Endothelial cell of umbilical vein (primary cell): Measurements from ENCODE around the gene ANKRD63.

Experiments
- EZH2 ChIP-seq: IDR thresholded peaks from 2 replicates; pipeline ENCODE4 v1.6.1; 2012; ENCODE audit warnings: borderline replicate concordance, low read depth, mild to moderate bottlenecking, moderate library complexity, low read length, inconsistent platforms; ENCODE audit not compliant: severe bottlenecking
- GATA2 ChIP-seq: IDR thresholded peaks from 2 replicates; pipeline ENCODE4 v1.7.0; 2011; ENCODE audit warnings: low read depth, mild to moderate bottlenecking, moderate library complexity, mixed read lengths, low read length; ENCODE audit not compliant: insufficient read length, insufficient read depth
- JUN ChIP-seq: IDR thresholded peaks from 2 replicates; pipeline ENCODE4 v1.6.1; 2011; ENCODE audit warnings: borderline replicate concordance, low read depth; ENCODE audit not compliant: insufficient read length, insufficient read depth
- MYC ChIP-seq: IDR thresholded peaks from one replicate; pipeline ENCODE4 v1.6.1; 2011; ENCODE audit warnings: mild to moderate bottlenecking, low read depth, low read length
- POLR2A ChIP-seq: IDR thresholded peaks from 2 replicates; pipeline ENCODE4 v1.6.1; 2012; ENCODE audit warnings: low read depth, mild to moderate bottlenecking, control low read depth, low read length
- POLR2AphosphoS5 ChIP-seq: IDR thresholded peaks from 2 replicates; pipeline ENCODE4 v1.6.1; 2012; ENCODE audit warnings: low read depth, mild to moderate bottlenecking, control low read depth, low read length, moderate library complexity; ENCODE audit not compliant: insufficient read depth
- TF ChIP-seq, protein P1 (sequence below), 2 donors: IDR thresholded peaks; 1 replicate in 1 of 2; 2 replicates in 1 of 2; pipeline ENCODE4 v1.5.1; 2011; ENCODE audit warnings: low read length in 2 of 2, mild to moderate bottlenecking in 2 of 2, moderate library complexity in 2 of 2, control low read depth in 1 of 2, inconsistent platforms in 1 of 2, low read depth in 1 of 2; ENCODE audit not compliant: insufficient read depth in 1 of 2; ENCODE audit errors: extremely low read depth in 1 of 2

DNA sequence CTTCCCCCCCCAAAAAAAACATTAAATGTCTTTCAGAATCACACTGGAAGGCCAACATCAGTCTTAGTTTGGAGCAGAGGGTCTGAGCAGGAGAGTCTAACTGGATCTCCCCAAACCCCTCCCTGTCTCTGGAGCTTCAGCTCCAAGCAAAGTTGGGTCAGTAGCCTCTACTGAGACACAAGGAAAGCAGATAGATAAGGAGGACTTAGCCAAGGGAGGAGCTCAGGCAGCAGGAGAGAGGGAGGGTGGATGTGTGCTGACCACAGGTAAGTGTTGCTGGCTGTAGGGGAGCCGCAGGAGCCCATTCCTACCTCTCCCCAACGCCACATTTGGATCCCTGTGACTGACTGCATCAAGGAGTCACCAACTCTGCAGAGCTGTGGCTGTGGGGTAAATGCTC lies 17.9 kb upstream of the ANKRD63 start:
- TF ChIP-seq POLR2AphosphoS5, result no peak
- TF ChIP-seq, protein P1, sequence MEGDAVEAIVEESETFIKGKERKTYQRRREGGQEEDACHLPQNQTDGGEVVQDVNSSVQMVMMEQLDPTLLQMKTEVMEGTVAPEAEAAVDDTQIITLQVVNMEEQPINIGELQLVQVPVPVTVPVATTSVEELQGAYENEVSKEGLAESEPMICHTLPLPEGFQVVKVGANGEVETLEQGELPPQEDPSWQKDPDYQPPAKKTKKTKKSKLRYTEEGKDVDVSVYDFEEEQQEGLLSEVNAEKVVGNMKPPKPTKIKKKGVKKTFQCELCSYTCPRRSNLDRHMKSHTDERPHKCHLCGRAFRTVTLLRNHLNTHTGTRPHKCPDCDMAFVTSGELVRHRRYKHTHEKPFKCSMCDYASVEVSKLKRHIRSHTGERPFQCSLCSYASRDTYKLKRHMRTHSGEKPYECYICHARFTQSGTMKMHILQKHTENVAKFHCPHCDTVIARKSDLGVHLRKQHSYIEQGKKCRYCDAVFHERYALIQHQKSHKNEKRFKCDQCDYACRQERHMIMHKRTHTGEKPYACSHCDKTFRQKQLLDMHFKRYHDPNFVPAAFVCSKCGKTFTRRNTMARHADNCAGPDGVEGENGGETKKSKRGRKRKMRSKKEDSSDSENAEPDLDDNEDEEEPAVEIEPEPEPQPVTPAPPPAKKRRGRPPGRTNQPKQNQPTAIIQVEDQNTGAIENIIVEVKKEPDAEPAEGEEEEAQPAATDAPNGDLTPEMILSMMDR (IDR thresholded peaks at IDR 0.05; ENCODE audit: extremely low read depth in 1 of 2, insufficient read depth in 1 of 2, low read depth in 1 of 2, low read length in 2 of 2), result no peak
- TF ChIP-seq GATA2, result no peak
- TF ChIP-seq MYC, result no peak
- TF ChIP-seq EZH2, result no peak
- no peak for TF ChIP-seq JUN
- no peak for TF ChIP-seq POLR2A
